Gastrocnemius medialis (tissue), 4 donors: ENCODE data around the gene DISP2. TPM values are rescaled to one million over a fixed set of nuclear protein-coding genes. Genes with fewer than 3 reads are reported as not detected.

Experiments used
- ATAC-seq, 2 donors: fragments of 150-250 bp; one replicate each; pipeline ENCODE4 v1.9.1; 2016
- DNase-seq, 2 donors: peaks; one replicate each; pipeline ENCODE4 v3.0.0-alpha.2; 2019
- H3K27ac ChIP-seq, 4 donors: fragments of 200-600 bp; sonication (generic); 1 replicate in 1 of 4; 2 replicates in 3 of 4; pipeline ENCODE4 v1.5.1; 2016 to 2018; ENCODE audit warnings: mild to moderate bottlenecking in 2 of 4, moderate library complexity in 1 of 4
- H3K27me3 ChIP-seq, 3 donors: fragments of 200-600 bp; sonication (generic) in 2 of 3; 1 replicate in 1 of 3; 2 replicates in 2 of 3; pipeline versions ENCODE4 v1.5.1 to v1.6.0; 2016 to 2019; ENCODE audit warnings: mild to moderate bottlenecking in 1 of 3, moderate library complexity in 1 of 3
- H3K36me3 ChIP-seq, 2 donors: fragments of 200-600 bp; sonication (generic) in 1 of 2; one replicate each; pipeline ENCODE4 v1.5.1; 2017 to 2018
- H3K4me1 ChIP-seq, 2 donors: fragments of 200-600 bp; sonication (generic) in 1 of 2; one replicate each; pipeline ENCODE4 v1.5.1; 2016 to 2017; ENCODE audit warnings: mild to moderate bottlenecking in 2 of 2
- H3K4me3 ChIP-seq, 4 donors: fragments of 200-600 bp; sonication (generic) in 3 of 4; 1 replicate in 1 of 4; 2 replicates in 3 of 4; pipeline ENCODE4 v1.5.1; 2016 to 2019; ENCODE audit warnings: mild to moderate bottlenecking in 2 of 4
- H3K9me3 ChIP-seq, 3 donors: fragments of 200-600 bp; sonication (generic) in 2 of 3; 1 replicate in 1 of 3; 2 replicates in 2 of 3; pipeline ENCODE4 v1.5.1; 2016 to 2019
- CTCF ChIP-seq, 5 experiments: fragments of 450-650 bp in 3 of 5; fragments of 200-600 bp in 2 of 5; sonication (generic) in 2 of 5; IDR thresholded peaks in 4 of 5; conservative IDR thresholded peaks in 1 of 5; 1 replicate in 4 of 5; 2 replicates in 1 of 5; pipeline ENCODE4 v1.5.1; 2016 to 2019; ENCODE audit warnings: antibody characterized with exemption in 5 of 5, mild to moderate bottlenecking in 3 of 5, moderate library complexity in 3 of 5
- POLR2A ChIP-seq, 2 donors: fragments of 450-650 bp; IDR thresholded peaks; one replicate each; pipeline ENCODE4 v1.6.1; 2017; ENCODE audit warnings: antibody characterized with exemption in 2 of 2, mild to moderate bottlenecking in 2 of 2, moderate library complexity in 2 of 2
- in situ Hi-C, 4 donors: fragments of 200-750 bp; cut with MboI; loops; one replicate each; pipeline versions ENCODE4 v1.15.0 to v1.8.0; 2017; ENCODE audit warnings: low sequenced_read_pairs in 4 of 4
- intact Hi-C: fragments of 100-400 bp; cut with DNase I; formaldehyde crosslinking; loops from one replicate; pipeline ENCODE4 v1.15.1; 2023; ENCODE audit warnings: low total_unique reads
- total RNA-seq, 4 donors: library from RNA; depleted of rRNA; stranded (reverse); fragments of >200 nt; gene quantifications; one replicate each; pipeline versions ENCODE4 v1.1.0 to v1.2.3, GENCODE V29; 2016

The DISP2 gene
- total RNA-seq, 4 donors from 2014 or later: 0.02 to 0.12 (median 0.06) TPM

GRCh38 chr15:40349163-40349562 is 8.9 kb upstream of the DISP2 start:
- H3K36me3 ChIP-seq: no peaks in the 10 kb centered on the region
- H3K4me3 ChIP-seq: no peak overlapping the region
- H3K27ac ChIP-seq: no peak overlapping the region
- peaks cover 9 to 10% of the 10 kb centered on the region in 2 donors for H3K4me1 ChIP-seq
- no peaks in the 10 kb centered on the region for H3K27me3 ChIP-seq
- H3K9me3 ChIP-seq: no peaks in the 10 kb centered on the region
- DNase-seq (no peak), ATAC-seq (no peak)
- intact Hi-C loops: no loop called here
- in situ Hi-C loops: loop anchor here in 1 of 4 donors (10.0 kb wide), 1 partner anchor 76 kb away; no protein-coding TSS in a partner anchor
- TF ChIP-seq CTCF (IDR thresholded peaks at IDR 0.05 in 4 of 5, conservative IDR thresholded peaks at IDR 0.05 in 1 of 5) (no peak), POLR2A (IDR thresholded peaks at IDR 0.05) (no peak)

GRCh38 chr15:40352281-40352901 is 5.6 kb upstream of the DISP2 start:
- Histone ChIP-seq H3K4me1 (peaks cover 13 to 17% of the 10 kb centered on the region in 2 donors), H3K27ac (no peak overlapping the region), H3K27me3 (no peaks in the 10 kb centered on the region), H3K9me3 (no peaks in the 10 kb centered on the region), H3K36me3 (no peaks in the 10 kb centered on the region), H3K4me3 (no peak overlapping the region)
- DNase-seq (no peak), ATAC-seq (no peak)
- no peak for TF ChIP-seq POLR2A (IDR thresholded peaks at IDR 0.05)
- TF ChIP-seq CTCF (IDR thresholded peaks at IDR 0.05 in 4 of 5, conservative IDR thresholded peaks at IDR 0.05 in 1 of 5): no peak
- in situ Hi-C loops (no loop called here), intact Hi-C loops (no loop called here)

- TF ChIP-seq POLR2A (IDR thresholded peaks at IDR 0.05) (no peak), CTCF (IDR thresholded peaks at IDR 0.05 in 4 of 5, conservative IDR thresholded peaks at IDR 0.05 in 1 of 5) (no peak)
- ATAC-seq (peak; percentile 47 to 65), DNase-seq (peak; percentile 29 to 48)
- Histone ChIP-seq H3K27me3 (no peaks in the 10 kb centered on the region), H3K9me3 (no peaks in the 10 kb centered on the region), H3K4me3 (no peak overlapping the region), H3K36me3 (no peaks in the 10 kb centered on the region), H3K27ac (peak overlapping the region in 3 of 4 donors; percentile 53 to 59 (median 55)), H3K4me1 (peaks cover 16 to 27% of the 10 kb centered on the region in 2 donors)
- in situ Hi-C loops (no loop called here), intact Hi-C loops (no loop called here)
Measured at GRCh38 chr15:40353697-40354096, 4.3 kb upstream of the DISP2 start.

GRCh38 chr15:40354408-40355171 is 3.4 kb upstream of the DISP2 start:
- H3K4me3 ChIP-seq: no peak overlapping the region
- H3K4me1 ChIP-seq: peaks cover 16 to 28% of the 10 kb centered on the region in 2 donors
- intact Hi-C loops (no loop called here), in situ Hi-C loops (no loop called here)
- TF ChIP-seq CTCF (IDR thresholded peaks at IDR 0.05 in 4 of 5, conservative IDR thresholded peaks at IDR 0.05 in 1 of 5) (peak in 4 of 5 experiments; percentile 8 to 38 (median 23)), POLR2A (IDR thresholded peaks at IDR 0.05) (no peak)
- no peaks in the 10 kb centered on the region for H3K36me3 ChIP-seq
- H3K27me3 ChIP-seq: no peaks in the 10 kb centered on the region
- DNase-seq (no peak), ATAC-seq (no peak)
- no peaks in the 10 kb centered on the region for H3K9me3 ChIP-seq
- H3K27ac ChIP-seq: peak overlapping the region in 2 of 4 donors; percentile 55 to 59
